Thoracic aorta (tissue), 2 donors: ENCODE measurements around the gene LEP. TPM values are rescaled to one million over a fixed set of nuclear protein-coding genes. Genes with fewer than 3 reads are reported as not detected.

ENCODE experiments used
- ATAC-seq: fragments of 150-250 bp; one replicate; pipeline ENCODE4 v1.8.0; 2017; ENCODE audit warnings: low read depth; ENCODE audit not compliant: insufficient number of reproducible peaks, low FRiP score
- DNase-seq: peaks from one replicate; pipeline ENCODE4 v3.0.0-alpha.2; 2020; ENCODE audit warnings: low spot score
- H3K27ac ChIP-seq, 2 donors: fragments of 200-600 bp; sonication (generic); 1 replicate in 1 of 2; 2 replicates in 1 of 2; pipeline ENCODE4 v1.5.1; 2016; ENCODE audit warnings: mild to moderate bottlenecking in 2 of 2, moderate library complexity in 2 of 2
- H3K27me3 ChIP-seq: fragments of 200-600 bp; sonication (generic); replicated peaks from 2 replicates; pipeline ENCODE4 v1.6.0; 2016; ENCODE audit warnings: mild to moderate bottlenecking; ENCODE audit not compliant: insufficient read depth
- H3K36me3 ChIP-seq: fragments of 200-600 bp; sonication (generic); one replicate; pipeline ENCODE4 v1.5.1; 2016
- H3K4me1 ChIP-seq, 2 donors: fragments of 200-600 bp; sonication (generic); 1 replicate in 1 of 2; 2 replicates in 1 of 2; pipeline versions ENCODE4 v1.5.1 to v1.6.0; 2016; ENCODE audit warnings: low read depth in 2 of 2, mild to moderate bottlenecking in 1 of 2; ENCODE audit not compliant: control insufficient read depth in 1 of 2
- H3K4me3 ChIP-seq: fragments of 200-600 bp; sonication (generic); 2 replicates; pipeline ENCODE4 v1.5.1; 2016; ENCODE audit warnings: mild to moderate bottlenecking
- H3K9me3 ChIP-seq: fragments of 200-600 bp; sonication (generic); 2 replicates; pipeline ENCODE4 v1.5.1; 2016
- CTCF ChIP-seq: fragments of 200-600 bp; sonication (generic); IDR thresholded peaks from one replicate; pipeline ENCODE4 v1.5.1; 2019; ENCODE audit warnings: antibody characterized with exemption
- total RNA-seq, 2 donors: library from RNA; depleted of rRNA; stranded (reverse); fragments of >200 nt; gene quantifications; one replicate each; pipeline versions ENCODE4 v1.1.0 to v1.2.3, GENCODE V29; 2016

The LEP gene
- total RNA-seq, 2 donors from 2014 or later, result not detected

GRCh38 chr7:128203047-128203491 is 38.0 kb upstream of the LEP start:
- H3K9me3 ChIP-seq, result no peaks in the 10 kb centered on the region
- ATAC-seq (no peak), DNase-seq (no peak)
- H3K27me3 ChIP-seq, result peaks cover 8% of the 10 kb centered on the region
- TF ChIP-seq CTCF, result no peak
- H3K4me1 ChIP-seq, result peaks cover 7 to 8% of the 10 kb centered on the region in 2 donors
- H3K36me3 ChIP-seq, result no peaks in the 10 kb centered on the region
- H3K27ac ChIP-seq, result no peak overlapping the region
- H3K4me3 ChIP-seq, result no peak overlapping the region

- DNase-seq (no peak), ATAC-seq (no peak)
- Histone ChIP-seq H3K4me1 (peaks cover 7 to 8% of the 10 kb centered on the region in 2 donors), H3K27me3 (peaks cover 8% of the 10 kb centered on the region), H3K36me3 (no peaks in the 10 kb centered on the region), H3K4me3 (no peak overlapping the region), H3K27ac (no peak overlapping the region), H3K9me3 (no peaks in the 10 kb centered on the region)
- TF ChIP-seq CTCF, result no peak
Observed at GRCh38 chr7:128203710-128204214, 37.3 kb upstream of the LEP start.

GRCh38 chr7:128204455-128204854 is 36.6 kb upstream of the LEP start:
- ATAC-seq (no peak), DNase-seq (no peak)
- TF ChIP-seq CTCF, result no peak
- peaks cover 7 to 8% of the 10 kb centered on the region in 2 donors for H3K4me1 ChIP-seq
- H3K9me3 ChIP-seq, result no peaks in the 10 kb centered on the region
- H3K27me3 ChIP-seq, result peaks cover 8% of the 10 kb centered on the region
- no peak overlapping the region for H3K4me3 ChIP-seq
- no peaks in the 10 kb centered on the region for H3K36me3 ChIP-seq
- no peak overlapping the region for H3K27ac ChIP-seq

- peaks cover 8% of the 10 kb centered on the region for H3K27me3 ChIP-seq
- no peaks in the 10 kb centered on the region for H3K9me3 ChIP-seq
- TF ChIP-seq CTCF, result no peak
- H3K27ac ChIP-seq, result no peak overlapping the region
- H3K36me3 ChIP-seq, result no peaks in the 10 kb centered on the region
- H3K4me1 ChIP-seq, result peaks cover 7 to 8% of the 10 kb centered on the region in 2 donors
- no peak for DNase-seq
- ATAC-seq, result no peak
- H3K4me3 ChIP-seq, result no peak overlapping the region
Observed at GRCh38 chr7:128205068-128205467, 36.0 kb upstream of the LEP start.

- Histone ChIP-seq H3K9me3 (no peaks in the 10 kb centered on the region), H3K4me1 (peaks cover 6 to 7% of the 10 kb centered on the region in 2 donors), H3K27me3 (peaks cover 8% of the 10 kb centered on the region), H3K36me3 (no peaks in the 10 kb centered on the region), H3K27ac (no peak overlapping the region), H3K4me3 (no peak overlapping the region)
- DNase-seq (no peak), ATAC-seq (no peak)
- TF ChIP-seq CTCF, result no peak
Observed at GRCh38 chr7:128206017-128206746, 34.9 kb upstream of the LEP start.
